Measurements from ENCODE around the gene PRORP. TPM values are rescaled to one million over a fixed set of nuclear protein-coding genes. Genes with fewer than 3 reads are reported as not detected.

Gene PRORP
- polyA plus RNA-seq, 1 of the 3 experiments (the other 2 are of a cell fraction) = 17.9 TPM

- no peak overlapping the region for H3K4me2 ChIP-seq
- H3F3A ChIP-seq (replicated peaks; ENCODE audit: insufficient read depth) = no peaks in the 10 kb centered on the region
- peaks cover 27 to 61% of the 10 kb centered on the region in 2 experiments for H3K36me3 ChIP-seq (replicated peaks in 1 of 2; ENCODE audit: control insufficient read depth in 1 of 2, insufficient read depth in 2 of 2, low read length in 1 of 2)
- no peaks in the 10 kb centered on the region for H4K20me1 ChIP-seq (ENCODE audit: insufficient read depth)
- no peaks in the 10 kb centered on the region for H3K4me1 ChIP-seq (ENCODE audit: control insufficient read depth in 1 of 2, insufficient read depth in 2 of 2, low read depth in 1 of 2, low read length in 1 of 2)
- no peak for DNase-seq
- H3K79me2 ChIP-seq (ENCODE audit: insufficient read depth) = peaks cover 26% of the 10 kb centered on the region
- no peaks in the 10 kb centered on the region for H3K27me3 ChIP-seq (ENCODE audit: insufficient read depth)
- H2AFZ ChIP-seq (ENCODE audit: low read depth) = no peak overlapping the region
- H3K9me3 ChIP-seq = no peaks in the 10 kb centered on the region
- no peak overlapping the region for H3K27ac ChIP-seq (ENCODE audit: low read depth in 2 of 2, low read length in 1 of 2)
- POLR2A ChIA-PET = interaction anchor here (0.6 kb wide), 1 partner anchor 112 kb away, joined by 4 read pairs; no protein-coding TSS in a partner anchor
- H3K9ac ChIP-seq = no peak overlapping the region
- no peaks in the 10 kb centered on the region for H3K9me2 ChIP-seq
- TF ChIP-seq MAX (IDR thresholded peaks at IDR 0.05; ENCODE audit: low read depth) (no peak), YY1 (IDR thresholded peaks at IDR 0.05; ENCODE audit: low read depth) (no peak), POLR2AphosphoS5 (IDR thresholded peaks at IDR 0.05; ENCODE audit: low read depth, low read length) (no peak), MXI1 (IDR thresholded peaks at IDR 0.05; ENCODE audit: low read depth, low read length) (no peak), RCOR1 (IDR thresholded peaks at IDR 0.05; ENCODE audit: low read length) (no peak), JUND (IDR thresholded peaks at IDR 0.05) (no peak), TEAD4 (IDR thresholded peaks at IDR 0.05; ENCODE audit: borderline replicate concordance, insufficient read depth) (no peak), EZH2phosphoT487 (IDR thresholded peaks at IDR 0.05; ENCODE audit: borderline replicate concordance, low read depth) (no peak), USF2 (IDR thresholded peaks at IDR 0.05; ENCODE audit: borderline replicate concordance, low read depth, low read length) (no peak), CTCF (IDR thresholded peaks at IDR 0.05) (no peak), NFIC (IDR thresholded peaks at IDR 0.05; ENCODE audit: borderline replicate concordance) (no peak), CHD2 (IDR thresholded peaks at IDR 0.05; ENCODE audit: low read length, partially characterized antibody) (no peak), FOXM1 (IDR thresholded peaks at IDR 0.05; ENCODE audit: low read depth) (no peak), SIN3A (IDR thresholded peaks at IDR 0.05; ENCODE audit: borderline replicate concordance, low read depth, low read length) (no peak), ELF1 (IDR thresholded peaks at IDR 0.05) (no peak), MEF2A (IDR thresholded peaks at IDR 0.05; ENCODE audit: borderline replicate concordance, low read depth) (no peak), GATA2 (CRISPR knock-in tag; IDR thresholded peaks at IDR 0.05) (no peak), SMC3 (IDR thresholded peaks at IDR 0.05; ENCODE audit: low read depth, low read length) (no peak)
- TF ChIP-seq, protein P1, sequence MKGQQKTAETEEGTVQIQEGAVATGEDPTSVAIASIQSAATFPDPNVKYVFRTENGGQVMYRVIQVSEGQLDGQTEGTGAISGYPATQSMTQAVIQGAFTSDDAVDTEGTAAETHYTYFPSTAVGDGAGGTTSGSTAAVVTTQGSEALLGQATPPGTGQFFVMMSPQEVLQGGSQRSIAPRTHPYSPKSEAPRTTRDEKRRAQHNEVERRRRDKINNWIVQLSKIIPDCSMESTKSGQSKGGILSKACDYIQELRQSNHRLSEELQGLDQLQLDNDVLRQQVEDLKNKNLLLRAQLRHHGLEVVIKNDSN (IDR thresholded peaks at IDR 0.05; ENCODE audit: borderline replicate concordance, low read depth) = no peak
- TF ChIP-seq, protein P2, sequence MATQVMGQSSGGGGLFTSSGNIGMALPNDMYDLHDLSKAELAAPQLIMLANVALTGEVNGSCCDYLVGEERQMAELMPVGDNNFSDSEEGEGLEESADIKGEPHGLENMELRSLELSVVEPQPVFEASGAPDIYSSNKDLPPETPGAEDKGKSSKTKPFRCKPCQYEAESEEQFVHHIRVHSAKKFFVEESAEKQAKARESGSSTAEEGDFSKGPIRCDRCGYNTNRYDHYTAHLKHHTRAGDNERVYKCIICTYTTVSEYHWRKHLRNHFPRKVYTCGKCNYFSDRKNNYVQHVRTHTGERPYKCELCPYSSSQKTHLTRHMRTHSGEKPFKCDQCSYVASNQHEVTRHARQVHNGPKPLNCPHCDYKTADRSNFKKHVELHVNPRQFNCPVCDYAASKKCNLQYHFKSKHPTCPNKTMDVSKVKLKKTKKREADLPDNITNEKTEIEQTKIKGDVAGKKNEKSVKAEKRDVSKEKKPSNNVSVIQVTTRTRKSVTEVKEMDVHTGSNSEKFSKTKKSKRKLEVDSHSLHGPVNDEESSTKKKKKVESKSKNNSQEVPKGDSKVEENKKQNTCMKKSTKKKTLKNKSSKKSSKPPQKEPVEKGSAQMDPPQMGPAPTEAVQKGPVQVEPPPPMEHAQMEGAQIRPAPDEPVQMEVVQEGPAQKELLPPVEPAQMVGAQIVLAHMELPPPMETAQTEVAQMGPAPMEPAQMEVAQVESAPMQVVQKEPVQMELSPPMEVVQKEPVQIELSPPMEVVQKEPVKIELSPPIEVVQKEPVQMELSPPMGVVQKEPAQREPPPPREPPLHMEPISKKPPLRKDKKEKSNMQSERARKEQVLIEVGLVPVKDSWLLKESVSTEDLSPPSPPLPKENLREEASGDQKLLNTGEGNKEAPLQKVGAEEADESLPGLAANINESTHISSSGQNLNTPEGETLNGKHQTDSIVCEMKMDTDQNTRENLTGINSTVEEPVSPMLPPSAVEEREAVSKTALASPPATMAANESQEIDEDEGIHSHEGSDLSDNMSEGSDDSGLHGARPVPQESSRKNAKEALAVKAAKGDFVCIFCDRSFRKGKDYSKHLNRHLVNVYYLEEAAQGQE (IDR thresholded peaks at IDR 0.05; ENCODE audit: low read depth, low read length) = no peak
- H3K4me3 ChIP-seq (ENCODE audit: low read depth in 2 of 2, low read length in 1 of 2) = no peak overlapping the region
- 97% methylated on average over 4 of the region's 4 CpGs for WGBS (ENCODE audit: low lambda C conversion rate)
- CTCF ChIA-PET = interaction anchor here (0.8 kb wide), 1 partner anchor 27 kb away, joined by 3 read pairs; no protein-coding TSS in a partner anchor
Observed at GRCh38 chr14:35113308-35113950, 8.9 kb upstream of the PRORP start.
